A549 (cell line): ENCODE measurements around the gene MYO9A.
"Not testable (repeated sequence)": the region's sequence is repeated elsewhere in the genome, so short reads cannot be mapped to it uniquely, and the experiment has no call there.

Experiments
- CTCF ChIP-seq: fragments of >200 bp; sonication (Bioruptor Twin); formaldehyde crosslinking; IDR thresholded peaks from 3 replicates; pipeline ENCODE4 v1.5.1; 2016
- HDAC2 ChIP-seq: fragments of 200-600 bp; sonication (generic); IDR thresholded peaks from 2 replicates; pipeline ENCODE4 v1.6.1; 2016
- HOXB13 ChIP-seq: fragments of 250-450 bp; sonication (Bioruptor Pico); IDR thresholded peaks from 2 replicates; pipeline ENCODE4 v1.5.0; 2020; ENCODE audit warnings: low read depth, mild to moderate bottlenecking, moderate library complexity
- KDM1A ChIP-seq: fragments of 200-600 bp; sonication (generic); IDR thresholded peaks from 2 replicates; pipeline ENCODE4 v1.6.1; 2016; ENCODE audit warnings: low read depth, mild to moderate bottlenecking
- POLR2A ChIP-seq: IDR thresholded peaks from 2 replicates; pipeline ENCODE4 v1.6.1; 2012; ENCODE audit warnings: mild to moderate bottlenecking, low read length
- RAD21 ChIP-seq, 2 experiments: fragments of >200 bp in 1 of 2; sonication (Bioruptor Twin) in 1 of 2; formaldehyde crosslinking in 1 of 2; IDR thresholded peaks in 1 of 2; conservative IDR thresholded peaks in 1 of 2; 2 replicates in 1 of 2; 3 replicates in 1 of 2; pipeline ENCODE4 v1.6.1; 2012 to 2018; ENCODE audit warnings: inconsistent platforms in 1 of 2
- RCOR1 ChIP-seq: fragments of 150-350 bp; IDR thresholded peaks from 2 replicates; pipeline ENCODE4 v1.6.1; 2014; ENCODE audit warnings: antibody characterized with exemption, low read length, low read depth

DNA sequence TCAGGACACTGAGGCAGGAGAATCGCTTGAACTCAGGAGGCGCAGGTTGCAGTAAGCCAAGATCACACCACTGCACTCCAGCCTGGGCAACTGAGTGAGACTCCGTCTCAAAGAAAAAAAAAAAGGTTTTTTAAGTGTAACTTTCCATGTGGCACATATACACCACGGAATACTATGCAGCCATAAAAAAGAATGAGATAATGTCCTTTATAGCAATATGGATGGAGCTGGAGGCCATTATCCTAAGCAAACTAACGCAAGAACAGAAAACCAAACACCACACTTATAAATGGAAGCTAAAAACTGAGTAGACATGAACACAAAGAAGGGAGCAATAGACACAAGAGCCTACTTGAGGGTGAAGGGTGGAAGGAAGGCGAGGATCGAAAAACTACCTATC is 64.7 kb downstream of the MYO9A start:
- TF ChIP-seq CTCF; RCOR1; RAD21 (conservative IDR thresholded peaks at IDR 0.05 in 1 of 2, IDR thresholded peaks at IDR 0.05 in 1 of 2); KDM1A; HOXB13 (CRISPR knock-in tag); HDAC2; POLR2A: not testable (repeated sequence)
